ENCODE measurements around the gene DNAJB5.
"Not testable (repeated sequence)": the region's sequence is repeated elsewhere in the genome, so short reads cannot be mapped to it uniquely, and the experiment has no call there.

DNAJB5 gene

GRCh38 chr9:34989003-34989945, at the start of gene DNAJB5:
DNAJB5 (plus strand) TSS chr9:34989745; CDS start chr9:34990631, 886 bp downstream.
- in situ Hi-C loops (cut with MboI; ENCODE audit: low sequenced_read_pairs): no loop called here

GRCh38 chr9:34939989-34940388, 49.6 kb upstream of the DNAJB5 start:
- in situ Hi-C loops (cut with MboI; ENCODE audit: low sequenced_read_pairs): not testable (repeated sequence)

- in situ Hi-C loops (cut with MboI; ENCODE audit: low sequenced_read_pairs): no loop called here
Observed at GRCh38 chr9:34948451-34948850, 41.1 kb upstream of the DNAJB5 start.

- in situ Hi-C loops (cut with MboI; ENCODE audit: low sequenced_read_pairs): no loop called here
Observed at GRCh38 chr9:34954225-34954624, 35.3 kb upstream of the DNAJB5 start.

- in situ Hi-C loops (cut with MboI; ENCODE audit: low sequenced_read_pairs): not testable (repeated sequence)
Observed at GRCh38 chr9:34956066-34956465, 33.5 kb upstream of the DNAJB5 start.

- in situ Hi-C loops (cut with MboI; ENCODE audit: low sequenced_read_pairs): no loop called here
Observed at GRCh38 chr9:34956648-34957047, 32.9 kb upstream of the DNAJB5 start.

GRCh38 chr9:34957492-34958410, 31.8 kb upstream of the DNAJB5 start, which contains the start of gene PHF24:
PHF24 (plus strand) TSS chr9:34958285; CDS start chr9:34971299, 13,014 bp downstream.
- in situ Hi-C loops (cut with MboI; ENCODE audit: low sequenced_read_pairs): no loop called here

- in situ Hi-C loops (cut with MboI; ENCODE audit: low sequenced_read_pairs): no loop called here
Observed at GRCh38 chr9:34958411-34958982, 31.0 kb upstream of the DNAJB5 start.

GRCh38 chr9:34959461-34959860, 30.1 kb upstream of the DNAJB5 start:
- in situ Hi-C loops (cut with MboI; ENCODE audit: low sequenced_read_pairs): no loop called here

GRCh38 chr9:34961574-34962490, 27.7 kb upstream of the DNAJB5 start:
- in situ Hi-C loops (cut with MboI; ENCODE audit: low sequenced_read_pairs): no loop called here

- in situ Hi-C loops (cut with MboI; ENCODE audit: low sequenced_read_pairs): no loop called here
Observed at GRCh38 chr9:34962546-34962945, 27.0 kb upstream of the DNAJB5 start.

- in situ Hi-C loops (cut with MboI; ENCODE audit: low sequenced_read_pairs): no loop called here
Observed at GRCh38 chr9:34963552-34963951, 26.0 kb upstream of the DNAJB5 start.

GRCh38 chr9:34964458-34964857, 25.1 kb upstream of the DNAJB5 start:
- in situ Hi-C loops (cut with MboI; ENCODE audit: low sequenced_read_pairs): no loop called here

GRCh38 chr9:34971146-34971811, 18.3 kb upstream of the DNAJB5 start:
- in situ Hi-C loops (cut with MboI; ENCODE audit: low sequenced_read_pairs): no loop called here

- in situ Hi-C loops (cut with MboI; ENCODE audit: low sequenced_read_pairs): no loop called here
Observed at GRCh38 chr9:34974664-34975063, 14.9 kb upstream of the DNAJB5 start.

GRCh38 chr9:34976441-34976840, 13.1 kb upstream of the DNAJB5 start:
- in situ Hi-C loops (cut with MboI; ENCODE audit: low sequenced_read_pairs): no loop called here

- in situ Hi-C loops (cut with MboI; ENCODE audit: low sequenced_read_pairs): no loop called here
Observed at GRCh38 chr9:34976992-34977391, 12.6 kb upstream of the DNAJB5 start.

GRCh38 chr9:34980181-34980761, 9.3 kb upstream of the DNAJB5 start:
- in situ Hi-C loops (cut with MboI; ENCODE audit: low sequenced_read_pairs): no loop called here

GRCh38 chr9:34982361-34982760, 7.2 kb upstream of the DNAJB5 start:
- in situ Hi-C loops (cut with MboI; ENCODE audit: low sequenced_read_pairs): no loop called here
